NK-92 treated with Interleukin-12 subunit alpha and Interleukin-12 subunit beta, amount 100 ng/mL, for 24 hours (cell line): ENCODE measurements around the gene FHIP2A.
"Not testable (repeated sequence)": the region's sequence is repeated elsewhere in the genome, so short reads cannot be mapped to it uniquely, and the experiment has no call there.

Experiments
- DNase-seq: peaks from one replicate; lab custom pipeline; 2025; lab: John Stamatoyannopoulos, UW

Gene FHIP2A, protein sequence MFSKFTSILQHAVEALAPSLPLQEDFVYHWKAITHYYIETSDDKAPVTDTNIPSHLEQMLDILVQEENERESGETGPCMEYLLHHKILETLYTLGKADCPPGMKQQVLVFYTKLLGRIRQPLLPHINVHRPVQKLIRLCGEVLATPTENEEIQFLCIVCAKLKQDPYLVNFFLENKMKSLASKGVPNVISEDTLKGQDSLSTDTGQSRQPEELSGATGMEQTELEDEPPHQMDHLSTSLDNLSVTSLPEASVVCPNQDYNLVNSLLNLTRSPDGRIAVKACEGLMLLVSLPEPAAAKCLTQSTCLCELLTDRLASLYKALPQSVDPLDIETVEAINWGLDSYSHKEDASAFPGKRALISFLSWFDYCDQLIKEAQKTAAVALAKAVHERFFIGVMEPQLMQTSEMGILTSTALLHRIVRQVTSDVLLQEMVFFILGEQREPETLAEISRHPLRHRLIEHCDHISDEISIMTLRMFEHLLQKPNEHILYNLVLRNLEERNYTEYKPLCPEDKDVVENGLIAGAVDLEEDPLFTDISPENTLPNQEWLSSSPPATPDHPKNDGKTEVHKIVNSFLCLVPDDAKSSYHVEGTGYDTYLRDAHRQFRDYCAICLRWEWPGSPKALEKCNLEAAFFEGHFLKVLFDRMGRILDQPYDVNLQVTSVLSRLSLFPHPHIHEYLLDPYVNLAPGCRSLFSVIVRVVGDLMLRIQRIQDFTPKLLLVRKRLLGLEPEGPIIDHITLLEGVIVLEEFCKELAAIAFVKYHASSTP

DNA sequence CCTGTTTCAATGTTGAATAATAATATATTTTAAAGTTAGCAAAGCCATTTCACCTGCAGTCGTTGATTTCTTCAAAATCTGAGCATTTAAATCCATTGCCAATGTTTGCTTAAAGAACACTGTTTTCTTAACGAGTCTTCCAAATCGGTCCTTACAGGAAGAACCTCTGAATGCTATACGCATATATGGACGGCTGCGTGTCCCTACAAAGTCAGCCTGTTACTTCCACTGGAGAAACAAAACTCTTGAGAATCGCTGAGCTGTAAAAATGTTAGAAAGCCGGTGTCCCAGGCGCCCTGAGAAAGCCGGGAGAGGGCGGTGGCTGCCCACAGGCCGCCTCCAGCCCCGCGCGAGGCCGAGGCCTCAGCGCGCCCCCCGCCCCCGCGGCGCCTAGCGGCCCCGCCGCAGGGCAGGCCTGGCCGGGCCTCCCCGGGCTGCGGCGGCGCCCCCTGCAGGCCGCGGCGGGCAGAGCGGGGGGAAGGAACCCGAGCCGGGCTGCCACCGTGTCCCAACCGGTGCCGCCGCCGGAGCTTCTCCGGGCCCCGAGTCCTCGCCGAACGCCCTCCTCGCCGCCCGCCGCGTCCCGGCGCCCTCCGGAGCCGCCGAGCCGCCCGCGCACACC lies at the start of gene FHIP2A:
FHIP2A (plus strand) TSS at position 488 of the 622 bp plus-strand sequence. CDS start 299 bp downstream, outside the sequence.
- peak; percentile 55 for DNase-seq

DNA sequence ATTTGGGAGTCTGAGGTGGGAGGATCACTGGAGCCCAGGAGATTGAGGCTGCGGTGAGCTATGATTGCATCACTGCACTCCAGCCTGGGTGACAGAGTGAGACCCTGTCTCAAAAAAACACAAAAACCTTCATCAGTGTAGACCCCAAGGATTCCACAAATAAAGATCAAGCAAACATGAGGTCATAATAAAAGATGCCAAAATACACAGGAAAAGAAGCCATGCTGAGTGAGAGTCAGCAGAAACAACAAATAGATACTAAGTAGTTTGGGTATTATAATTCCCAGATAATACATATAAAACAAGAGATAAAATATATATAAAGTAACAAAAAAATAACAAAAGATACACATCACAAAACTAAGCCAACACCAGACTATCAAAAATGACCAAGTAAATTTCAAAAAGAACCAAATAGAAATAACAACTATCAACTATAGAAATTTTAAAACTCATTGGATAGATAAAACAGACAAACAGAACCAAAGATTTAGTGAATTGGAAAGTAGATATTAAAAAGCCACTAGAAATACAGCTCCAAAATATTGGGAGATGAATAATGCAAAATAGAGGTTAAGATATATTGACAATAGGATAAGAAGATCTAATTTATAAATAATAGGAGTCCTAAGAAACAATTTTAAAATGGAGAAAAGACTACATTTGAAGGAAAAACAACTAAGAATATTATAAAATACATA lies 48.9 kb upstream of the FHIP2A start:
- no peak for DNase-seq

DNA sequence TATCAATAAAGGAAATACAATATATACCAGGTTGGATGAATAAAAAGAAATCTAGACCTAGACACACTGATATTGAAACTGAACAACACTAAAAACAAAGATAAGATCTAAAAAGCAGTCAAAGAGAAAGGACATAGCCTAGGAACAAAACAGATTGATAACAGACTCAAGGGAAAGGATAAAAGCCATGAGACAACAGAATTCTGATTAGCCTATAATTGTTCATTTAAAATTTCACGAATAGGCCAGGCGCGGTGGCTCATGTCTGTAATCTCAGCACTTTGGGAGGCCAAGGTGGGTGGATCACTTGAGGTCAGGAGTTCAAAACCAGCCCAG lies 48.4 kb upstream of the FHIP2A start:
- DNase-seq, result no peak

DNA sequence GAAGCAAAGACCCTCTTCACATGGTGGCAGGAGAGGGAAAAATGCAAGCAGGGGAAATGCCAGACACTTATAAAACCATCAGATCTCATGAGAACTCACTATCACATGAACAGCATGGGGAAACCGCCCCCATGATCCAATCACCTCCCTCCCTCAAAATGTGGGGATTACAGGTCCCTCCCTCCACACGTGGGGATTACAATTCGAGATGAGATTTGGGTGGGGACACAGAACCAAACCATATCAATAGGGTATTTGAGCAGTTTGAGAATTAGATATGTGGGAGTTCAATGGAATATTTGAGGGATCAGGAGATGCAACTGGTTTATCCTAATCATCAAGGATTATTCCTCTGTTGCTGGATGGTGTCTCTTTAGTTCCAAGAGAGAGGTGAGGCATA lies 46.5 kb upstream of the FHIP2A start:
- DNase-seq, result not testable (repeated sequence)

DNA sequence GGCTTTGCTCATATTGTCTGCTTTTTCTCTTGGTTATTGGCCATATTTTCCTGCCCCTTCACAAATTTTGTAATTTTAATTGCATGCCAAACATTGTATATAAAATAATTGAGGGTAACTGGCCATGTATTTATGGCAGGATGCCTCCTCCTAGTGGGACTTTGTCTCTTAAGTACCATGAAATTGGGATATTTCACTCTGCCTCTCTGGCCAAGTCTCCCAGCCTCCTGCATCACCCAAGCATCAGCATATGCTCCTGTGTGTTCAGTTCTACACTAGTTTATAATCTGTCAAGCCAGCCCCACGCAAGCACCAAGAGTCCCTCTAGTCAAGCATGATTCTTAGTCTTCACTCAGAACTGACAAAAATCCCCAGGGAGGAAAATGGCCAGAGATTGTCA lies 44.2 kb upstream of the FHIP2A start:
- no peak for DNase-seq

DNA sequence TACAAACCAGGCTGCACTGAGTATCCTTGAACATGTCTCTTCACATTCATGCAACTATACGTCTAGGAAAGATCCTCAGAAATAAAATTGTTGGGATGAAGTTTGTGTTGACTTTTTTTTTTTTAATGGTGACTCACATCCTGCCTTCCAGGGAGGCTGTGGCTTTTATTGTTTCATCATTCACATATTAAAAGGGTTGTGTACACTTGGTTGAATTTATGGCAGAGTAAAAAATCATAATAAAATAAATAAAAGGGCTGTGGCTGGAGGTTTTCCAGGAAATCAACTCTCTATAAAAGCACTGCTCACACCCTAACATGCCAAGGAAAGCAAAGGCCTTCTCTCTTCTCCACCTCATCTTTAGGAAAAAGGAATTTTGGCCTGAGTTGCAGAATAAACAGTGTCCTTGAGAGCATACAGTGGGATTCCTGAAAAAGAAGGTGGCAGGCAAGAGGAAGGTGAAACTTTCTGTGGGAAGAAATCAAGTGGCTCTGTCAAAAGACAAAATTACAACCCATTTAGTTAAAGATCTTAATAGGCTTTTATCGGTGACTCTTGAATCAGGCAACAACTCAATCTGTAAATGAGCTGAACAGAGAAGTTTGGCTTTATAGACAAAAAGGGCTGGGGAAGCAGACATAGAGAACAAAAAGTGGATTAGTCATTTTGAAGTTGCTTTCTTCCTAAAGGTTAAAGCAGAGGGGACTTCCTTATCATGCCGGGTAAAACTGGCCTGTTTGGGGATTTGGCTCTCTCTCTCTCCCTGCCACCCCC lies 41.6 kb upstream of the FHIP2A start:
- DNase-seq, result no peak

DNA sequence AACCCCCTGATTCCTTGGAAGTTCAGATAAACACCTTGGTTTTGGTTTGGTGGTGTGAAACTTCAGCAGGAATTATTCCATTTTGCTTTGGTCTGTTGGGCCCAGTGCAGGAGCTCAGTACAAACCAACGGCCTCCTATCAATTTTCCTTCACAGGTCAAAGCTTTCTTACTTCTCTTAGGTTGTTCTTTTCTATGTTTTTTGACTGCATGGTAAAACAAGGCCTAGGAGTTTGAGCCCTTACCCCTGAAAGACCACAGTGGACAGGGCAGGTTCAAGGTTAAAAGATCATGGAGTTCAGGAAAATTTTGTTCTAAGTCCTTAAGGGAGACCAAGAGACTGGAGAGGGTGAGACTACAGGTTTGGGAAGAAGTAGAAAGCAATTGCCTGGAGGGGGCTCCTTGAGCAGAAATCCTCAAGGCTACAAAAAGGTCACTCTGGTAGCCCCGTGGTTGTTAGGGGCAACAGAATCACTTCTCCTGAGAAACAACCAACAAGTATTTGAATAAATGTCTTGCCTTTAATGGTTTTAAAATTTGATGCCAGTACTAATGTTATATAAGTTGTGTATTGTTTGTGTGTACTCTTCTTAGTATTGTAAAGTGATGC lies 40.9 kb upstream of the FHIP2A start:
- DNase-seq, result no peak

DNA sequence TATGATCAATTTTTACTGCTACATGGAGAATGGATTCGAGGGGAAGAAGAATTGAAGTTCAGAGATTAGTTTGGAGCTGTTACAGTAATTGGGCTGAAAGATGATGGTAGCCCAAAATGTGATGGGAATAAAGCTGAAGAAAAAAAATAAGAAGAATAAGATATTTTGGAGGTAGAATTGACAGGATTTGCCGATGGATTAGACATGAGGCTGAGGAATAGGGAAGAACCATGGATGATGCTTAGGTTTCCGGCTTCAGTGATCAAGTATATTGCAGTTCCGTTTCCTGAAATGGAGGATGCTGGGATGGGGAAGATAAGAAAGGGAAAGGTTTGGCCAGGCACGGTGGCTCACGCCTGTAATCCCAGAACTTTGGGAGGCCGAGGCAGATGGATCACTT lies 38.9 kb upstream of the FHIP2A start:
- no peak for DNase-seq

- no peak for DNase-seq
Observed at GRCh38 chr10:114783686-114784085, 37.9 kb upstream of the FHIP2A start.

DNA sequence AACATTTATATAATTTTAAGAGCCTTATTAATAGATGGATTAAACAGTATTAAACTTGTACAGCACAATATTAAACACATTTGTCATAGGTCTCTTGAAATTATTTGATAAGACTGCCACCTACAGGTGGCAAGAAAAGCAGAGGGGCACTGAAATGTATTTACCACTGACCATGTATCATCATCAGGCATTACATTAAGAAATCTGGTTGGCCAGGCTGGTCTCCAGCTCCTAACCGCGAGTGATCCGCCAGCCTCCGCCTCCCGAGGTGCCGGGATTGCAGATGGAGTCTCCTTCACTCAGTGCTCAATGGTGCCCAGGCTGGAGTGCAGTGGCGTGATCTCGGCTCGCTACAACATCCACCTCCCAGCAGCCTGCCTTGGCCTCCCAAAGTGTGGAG lies 35.1 kb upstream of the FHIP2A start:
- not testable (repeated sequence) for DNase-seq

GRCh38 chr10:114787131-114787530 lies 34.4 kb upstream of the FHIP2A start:
- DNase-seq, result not testable (repeated sequence)

DNA sequence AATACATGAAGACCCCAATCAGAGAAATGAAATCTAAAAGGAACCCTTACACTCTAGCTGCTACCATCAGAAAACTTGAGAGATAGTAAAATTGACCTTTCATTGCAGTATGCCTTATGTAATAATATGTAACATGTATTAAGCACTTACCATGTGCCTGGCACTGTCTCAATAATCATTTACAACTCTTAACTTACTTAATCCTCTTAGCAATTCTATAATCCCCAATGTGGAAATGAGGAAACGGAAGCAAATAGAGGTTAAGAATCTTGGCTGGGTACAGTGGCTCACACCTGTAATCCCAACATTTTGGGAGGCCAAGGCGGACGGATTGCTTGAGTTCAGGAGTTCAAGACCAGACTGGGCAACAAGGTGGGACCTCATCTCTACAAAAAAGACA lies 29.8 kb upstream of the FHIP2A start:
- DNase-seq, result no peak

- DNase-seq, result no peak
Observed at GRCh38 chr10:114795039-114795438, 26.5 kb upstream of the FHIP2A start.

DNA sequence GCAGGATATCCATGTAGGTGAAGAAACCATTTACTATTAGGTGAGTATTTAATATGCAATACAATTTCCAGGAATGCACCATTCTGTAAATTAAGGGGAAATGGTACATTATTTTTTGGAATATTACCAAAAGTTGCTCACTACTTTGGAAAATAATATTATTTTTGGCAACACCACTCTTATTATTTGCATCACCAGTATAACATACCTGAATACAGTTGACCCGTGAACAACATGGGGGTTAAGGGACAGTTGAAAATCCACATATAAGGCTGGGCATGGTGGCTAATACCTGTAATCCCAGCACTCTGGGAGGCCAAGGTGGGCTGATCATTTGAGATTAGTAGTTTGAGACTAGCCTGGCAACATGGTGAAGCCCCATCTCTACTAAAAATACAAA lies 21.2 kb upstream of the FHIP2A start:
- no peak for DNase-seq

DNA sequence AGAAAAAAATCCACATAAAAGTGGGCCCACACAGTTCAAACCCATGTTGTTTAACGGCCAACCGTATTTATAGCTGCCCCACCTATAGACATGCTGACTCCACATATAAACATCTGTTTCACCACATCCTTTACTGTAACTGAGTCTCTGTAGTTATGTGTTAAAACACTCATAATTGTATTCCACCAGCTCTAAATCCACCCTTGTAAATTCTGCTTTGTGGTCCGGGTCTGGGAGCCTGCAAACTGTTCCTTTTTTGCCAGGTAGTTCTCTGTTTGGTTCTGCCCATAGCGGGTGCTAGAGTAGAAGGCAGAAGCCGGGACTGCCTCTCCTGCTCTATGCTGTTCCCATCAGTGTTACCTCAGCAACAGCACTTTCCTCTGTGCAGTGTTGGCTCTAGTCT lies 20.2 kb upstream of the FHIP2A start:
- DNase-seq, result no peak

GRCh38 chr10:114802177-114802576 lies 19.4 kb upstream of the FHIP2A start:
- DNase-seq, result no peak

DNA sequence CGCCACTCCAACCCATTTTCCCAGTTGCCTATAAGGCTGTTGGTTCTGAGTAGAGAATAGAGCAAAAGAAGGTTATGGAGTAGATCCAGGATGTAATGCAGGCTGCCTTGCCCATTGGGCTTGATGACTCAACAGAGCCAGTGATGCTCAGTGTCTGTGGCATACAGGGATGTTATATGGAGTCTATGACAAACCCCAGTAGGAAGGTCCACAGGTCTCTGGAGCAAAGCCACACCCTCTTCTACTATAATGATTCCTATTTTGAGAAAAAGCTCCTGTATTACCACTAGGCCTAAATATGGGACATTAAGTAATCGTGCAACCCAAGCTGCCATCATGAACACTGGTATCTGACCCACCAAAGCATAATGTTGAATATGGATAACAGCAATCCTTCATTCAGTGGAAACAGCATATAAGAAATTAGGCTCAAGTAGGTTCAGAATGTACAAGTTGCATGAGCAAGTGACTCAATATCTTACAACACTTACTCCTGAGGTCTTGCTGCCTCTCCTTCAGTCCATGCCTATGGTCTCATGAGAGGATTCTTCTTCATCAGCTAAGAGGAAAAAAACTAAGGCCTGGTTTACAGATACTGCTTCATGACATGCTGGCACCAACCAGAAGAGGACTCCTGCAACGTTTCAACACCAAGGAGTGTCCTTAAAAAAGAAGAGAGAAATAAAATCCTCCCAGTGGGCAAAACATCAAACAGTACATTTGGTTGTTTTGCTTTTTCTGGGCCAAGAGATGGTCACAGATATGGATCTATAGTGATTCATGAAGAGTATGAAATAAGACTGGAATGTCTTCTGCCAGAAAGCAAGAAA lies 14.8 kb upstream of the FHIP2A start:
- no peak for DNase-seq

- DNase-seq, result no peak
Observed at GRCh38 chr10:114808982-114809381, 12.6 kb upstream of the FHIP2A start.

DNA sequence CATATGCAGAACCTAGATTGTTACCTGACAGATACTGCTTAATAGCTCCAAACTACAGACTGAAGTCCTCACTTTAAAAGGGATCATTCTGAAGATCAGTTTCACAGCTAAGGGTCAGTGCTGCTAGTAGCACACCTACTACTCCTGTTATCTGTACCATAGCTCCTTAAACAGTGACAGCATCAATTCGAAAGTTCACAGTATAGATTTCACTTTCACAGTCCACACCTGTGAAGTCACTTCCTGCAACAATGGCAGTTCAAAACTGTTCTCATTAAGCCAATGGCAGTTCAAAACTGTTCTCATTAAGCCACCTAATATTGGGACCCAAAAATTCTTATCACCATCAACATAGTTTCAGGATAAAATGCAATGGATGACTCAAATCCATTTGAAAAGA lies 10.7 kb upstream of the FHIP2A start:
- no peak for DNase-seq

DNA sequence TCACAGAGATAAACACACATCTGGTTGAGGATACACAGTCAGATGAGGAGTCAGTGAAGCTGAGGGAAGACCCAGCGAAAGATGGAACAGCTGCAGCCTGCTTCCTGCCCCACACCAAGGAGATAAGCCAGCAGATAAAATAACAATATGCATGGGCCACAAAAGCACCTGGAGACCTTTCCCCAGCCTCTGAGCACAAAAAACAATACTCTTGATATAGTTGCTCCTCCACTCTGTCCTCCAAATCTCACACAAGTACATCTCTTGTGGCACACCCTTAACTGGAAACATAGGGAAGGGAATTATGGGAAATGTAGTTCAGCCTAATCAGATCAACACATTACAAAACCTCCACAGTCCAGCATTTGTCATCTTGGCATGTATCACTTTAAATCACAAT lies 9.7 kb upstream of the FHIP2A start:
- DNase-seq, result no peak
